CD4-positive, alpha-beta T cell treated with Interleukin-10 for 1 hour (primary cell): ENCODE data around the gene PRKCG.
"Not testable (repeated sequence)": the region's sequence is repeated elsewhere in the genome, so short reads cannot be mapped to it uniquely, and the experiment has no call there.

Experiments
- DNase-seq: peaks from one replicate; pipeline ENCODE4 v3.0.0-alpha.2; 2020

PRKCG gene

DNA sequence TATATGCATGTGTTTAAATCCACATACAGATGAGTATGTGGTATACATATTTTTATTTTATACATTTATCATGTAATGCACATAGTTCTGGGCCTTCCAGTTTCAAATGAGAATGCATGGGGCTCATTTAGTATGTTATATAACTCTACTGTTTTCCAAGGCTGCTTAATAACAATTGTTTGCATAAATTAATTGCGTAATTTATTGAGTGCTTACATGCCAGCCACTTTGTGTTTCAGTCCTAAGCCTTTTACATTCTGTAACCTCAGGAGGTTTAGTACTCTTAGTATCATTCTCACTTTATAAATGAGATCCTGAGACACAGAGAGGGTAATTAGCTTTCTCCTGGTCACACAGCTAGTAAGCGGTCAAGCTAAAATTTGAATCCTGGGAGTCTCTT is 64.0 kb downstream of the PRKCG start:
- DNase-seq = no peak

DNA sequence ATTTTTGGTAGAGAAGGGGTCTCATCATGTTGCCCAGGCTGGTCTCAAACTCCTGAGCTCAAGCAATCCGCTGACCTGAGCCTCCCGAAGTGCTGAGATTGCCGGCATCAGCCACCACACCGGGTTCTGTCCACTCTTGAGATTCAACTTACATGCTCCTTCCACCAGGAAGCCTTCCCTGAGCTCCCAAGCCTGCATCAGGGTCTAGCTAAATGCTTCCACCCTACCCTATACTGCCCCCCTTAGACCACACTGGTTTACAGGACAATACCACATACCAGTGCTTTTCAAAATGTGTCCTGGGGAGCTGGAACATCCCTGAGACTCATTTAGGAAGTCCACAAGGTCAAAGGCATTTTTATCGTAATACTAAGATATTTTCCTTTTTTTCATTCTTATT is 65.6 kb downstream of the PRKCG start:
- DNase-seq = no peak

DNA sequence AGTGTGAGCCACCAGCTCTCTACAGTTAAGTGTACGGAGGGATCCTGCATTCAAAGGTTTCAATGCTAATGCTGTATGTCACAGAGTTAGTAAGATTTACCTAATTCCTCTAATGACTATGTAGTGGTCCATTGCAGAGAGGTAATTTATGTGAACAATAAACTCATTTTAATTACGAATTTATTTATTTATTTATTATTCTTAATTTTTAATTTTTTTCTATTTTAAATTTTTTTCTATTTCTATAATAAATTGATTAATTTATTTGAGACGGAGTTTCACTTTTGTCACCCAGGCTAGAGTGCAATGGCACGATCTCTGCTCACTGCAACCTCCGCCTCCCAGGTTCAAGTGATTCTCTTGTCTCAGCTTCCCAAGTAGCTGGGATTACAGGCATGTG is 66.6 kb downstream of the PRKCG start:
- DNase-seq = not testable (repeated sequence)

DNA sequence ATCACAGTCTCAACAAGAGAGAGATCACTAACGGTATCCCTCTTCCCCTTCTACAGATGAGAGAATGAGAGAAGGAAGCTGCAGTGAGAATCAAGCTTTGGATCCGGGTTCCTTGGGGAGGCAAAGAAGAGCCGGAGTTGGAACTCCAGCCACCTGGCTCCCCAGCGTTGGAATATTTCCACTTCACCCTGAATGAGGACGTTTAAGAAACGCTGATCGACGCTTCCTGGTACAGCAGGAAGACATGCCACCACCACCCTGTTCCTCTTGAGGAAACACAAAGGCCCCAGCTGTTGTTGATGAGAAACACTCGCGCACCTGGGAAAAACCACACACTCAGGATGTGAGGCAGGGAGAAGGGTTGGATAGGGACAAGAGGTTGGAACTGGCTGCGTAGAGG is 69.4 kb downstream of the PRKCG start:
- DNase-seq = no peak

DNA sequence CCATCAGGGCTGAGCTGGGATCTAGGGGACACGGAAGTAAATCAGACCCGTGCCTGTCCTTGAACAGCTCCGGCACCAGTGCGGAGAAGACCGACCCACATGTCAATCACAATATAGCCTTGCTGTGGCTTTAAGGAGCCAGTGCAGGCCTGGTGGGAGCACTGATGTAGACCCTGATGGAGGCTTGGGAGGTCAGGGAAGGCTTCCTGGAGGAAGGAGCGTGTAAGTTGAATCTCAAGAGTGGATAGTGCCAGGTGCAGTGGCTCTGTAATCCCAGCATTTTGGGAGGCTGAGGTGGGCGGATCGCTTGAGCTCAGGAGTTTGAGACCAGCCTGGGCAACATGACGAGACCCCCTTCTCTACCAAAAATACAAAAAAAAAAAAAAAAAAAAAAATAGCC is 70.0 kb downstream of the PRKCG start:
- no peak for DNase-seq

DNA sequence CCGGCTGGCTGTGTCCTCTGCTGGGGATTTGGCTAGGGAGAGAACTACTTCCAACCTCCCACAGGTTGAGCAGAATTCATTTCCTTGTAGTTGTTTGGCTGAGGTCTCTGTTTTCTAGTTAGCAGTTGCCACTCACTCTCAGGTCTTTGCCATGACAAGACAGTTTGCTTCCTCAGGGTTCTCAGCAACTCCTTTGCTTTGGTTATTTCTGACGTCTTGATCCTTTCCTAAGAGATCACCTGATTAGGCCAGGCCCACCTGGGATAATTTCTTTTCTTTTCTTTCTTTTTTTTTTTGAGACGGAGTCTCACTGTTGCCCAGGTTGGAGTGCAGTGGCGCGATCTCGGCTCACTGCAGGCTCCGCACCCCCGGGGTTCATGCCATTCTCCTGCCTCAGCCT is 71.4 kb downstream of the PRKCG start:
- no peak for DNase-seq
